GM12878 (cell line): ENCODE data around the gene RYK. TPM values are rescaled to one million over a fixed set of nuclear protein-coding genes. Genes with fewer than 3 reads are reported as not detected.

ENCODE experiments used
- ATAC-seq: fragments of 200-7000 bp; cut with Tn5 transposase; 3 replicates; pipeline ENCODE4 v1.9.1; 2020; ENCODE audit warnings: mild to moderate bottlenecking, moderate library complexity
- BruUV-seq: library from RNA; stranded (reverse); fragments of 400-500 nt; replicated peaks from 2 replicates; lab custom pipeline; 2021; lab: Mats Ljungman, UMichigan
- CTCF ChIA-PET: fragments of 300-600 bp; sonication (Branson Sonifier 250); formaldehyde crosslinking; extraction: SDS; loops from one replicate; lab custom pipeline; 2021; ENCODE audit warnings: inconsistent platforms; lab: Yijun Ruan, JAX
- POLR2A ChIA-PET: fragments of 350-600 bp; formaldehyde crosslinking; extraction: SDS; loops from one replicate; lab custom pipeline; 2021; ENCODE audit warnings: inconsistent platforms; lab: Charles Lee
- RAD21 ChIA-PET: fragments of 300-600 bp; sonication (Branson Sonifier 250); formaldehyde crosslinking; loops from one replicate; lab custom pipeline; 2023; ENCODE audit warnings: antibody characterized with exemption; ENCODE audit not compliant: unreplicated experiment; lab: Charles Lee
- SMC1A ChIA-PET: fragments of 300-600 bp; sonication (Branson Sonifier 250); formaldehyde crosslinking; loops from one replicate; lab custom pipeline; 2023; ENCODE audit not compliant: unreplicated experiment, uncharacterized antibody; lab: Charles Lee
- DNase-seq: peaks from one replicate; pipeline ENCODE4 v3.0.0-alpha.2; 2011; ENCODE audit warnings: low read depth, low spot score
- FAIRE-seq: peaks from 3 replicates; lab custom pipeline; 2011; peaks lifted over from hg19 to GRCh38; lab: Jason Lieb, UNC
- H2AFZ ChIP-seq: 2 replicates; pipeline ENCODE4 v1.6.0; 2011; ENCODE audit warnings: low read depth, low read length, control low read depth; ENCODE audit not compliant: control insufficient read depth
- H3K27ac ChIP-seq: 2 replicates; pipeline ENCODE4 v1.5.1; 2011; ENCODE audit warnings: control low read depth; ENCODE audit not compliant: control insufficient read depth, insufficient read depth
- H3K27me3 ChIP-seq, 2 experiments: replicated peaks in 1 of 2; 2 replicates each; pipeline versions ENCODE4 v1.6.0 to v1.6.1; 2011; ENCODE audit warnings: low read length in 1 of 2; ENCODE audit not compliant: control insufficient read depth in 2 of 2, insufficient read depth in 2 of 2
- H3K36me3 ChIP-seq, 2 experiments: 2 replicates each; pipeline ENCODE4 v1.5.1; 2011; ENCODE audit warnings: low read length in 1 of 2; ENCODE audit not compliant: control insufficient read depth in 2 of 2, insufficient read depth in 2 of 2
- H3K4me1 ChIP-seq: 2 replicates; pipeline ENCODE4 v1.6.1; 2011; ENCODE audit warnings: mild to moderate bottlenecking, low read length, moderate library complexity, mixed read lengths; ENCODE audit not compliant: control insufficient read depth, insufficient read depth
- H3K4me2 ChIP-seq: 2 replicates; pipeline ENCODE4 v1.6.0; 2011; ENCODE audit warnings: control low read depth; ENCODE audit not compliant: control insufficient read depth, insufficient read depth
- H3K4me3 ChIP-seq: fragments of 200-600 bp; sonication (generic); 2 replicates; pipeline ENCODE4 v1.5.1; 2016
- H3K79me2 ChIP-seq: 2 replicates; pipeline ENCODE4 v1.6.0; 2011; ENCODE audit warnings: low read length; ENCODE audit not compliant: control insufficient read depth, insufficient read depth
- H3K9ac ChIP-seq: 2 replicates; pipeline ENCODE4 v1.8.0; 2011; ENCODE audit warnings: low read length, control low read depth, mixed read lengths; ENCODE audit not compliant: control insufficient read depth, insufficient read depth
- H3K9me3 ChIP-seq: replicated peaks from 3 replicates; pipeline ENCODE4 v1.5.1; 2011; ENCODE audit warnings: mild to moderate bottlenecking, low read length; ENCODE audit not compliant: control insufficient read depth, insufficient read depth
- H4K20me1 ChIP-seq: 2 replicates; pipeline ENCODE4 v1.6.0; 2011; ENCODE audit not compliant: control insufficient read depth, insufficient read depth
- ETV6 ChIP-seq, 2 experiments: fragments of 450-650 bp in 1 of 2; IDR thresholded peaks in 1 of 2; conservative IDR thresholded peaks in 1 of 2; 2 replicates each; pipeline ENCODE4 v1.6.1; 2014; ENCODE audit warnings: antibody characterized with exemption in 1 of 2, borderline replicate concordance in 1 of 2, low read depth in 1 of 2, mild to moderate bottlenecking in 1 of 2, moderate library complexity in 1 of 2
- MYC ChIP-seq: IDR thresholded peaks from 2 replicates; pipeline ENCODE4 v1.6.1; 2011; ENCODE audit warnings: mild to moderate bottlenecking, low read length, moderate library complexity, inconsistent platforms; ENCODE audit not compliant: insufficient read depth, insufficient replicate concordance, insufficient read length, severe bottlenecking
- RFX5 ChIP-seq: IDR thresholded peaks from 2 replicates; pipeline ENCODE4 v1.6.1; 2011; ENCODE audit warnings: low read depth, low read length, improper control_type of control experiment
- TCF7 ChIP-seq: IDR thresholded peaks from 2 replicates; pipeline ENCODE4 v1.6.1; 2014; ENCODE audit warnings: antibody characterized with exemption, borderline replicate concordance
- ZBED1 ChIP-seq: IDR thresholded peaks from 2 replicates; pipeline ENCODE4 v1.6.1; 2016; ENCODE audit warnings: borderline replicate concordance
- ZZZ3 ChIP-seq: IDR thresholded peaks from 2 replicates; pipeline ENCODE4 v1.6.1; 2011; ENCODE audit warnings: low read depth; ENCODE audit not compliant: control insufficient read depth, insufficient read length
- WGBS: methylation state at CpG from one replicate; pipeline ENCODE4 v1.1.6; 2016; ENCODE audit warnings: low lambda C conversion rate; ENCODE audit not compliant: insufficient replicate concordance, insufficient coverage; ENCODE audit errors: missing lambda C conversion rate; 5-methylcytosine and 5-hydroxymethylcytosine counted together
- in situ Hi-C: fragments of 300-500 bp; cut with MboI; formaldehyde crosslinking; loops from 9 replicates; pipeline ENCODE4 v1.14.3; 2018; ENCODE audit warnings: mixed read lengths
- intact Hi-C: fragments of 100-400 bp; cut with micrococcal nuclease; formaldehyde crosslinking; loops from one replicate; pipeline ENCODE4 v1.14.2; 2022; ENCODE audit not compliant: unreplicated experiment
- polyA plus RNA-seq, 11 experiments: library from polyadenylated mRNA; depleted of rRNA in 4 of 11; unstranded in 6 of 11; stranded (reverse) in 5 of 11; fragments of >200 nt; fragmentation: Nextera tagmentation in 4 of 11; fragmentation: Illumina TruSeq in 1 of 11; extraction: Ambion mirVana in 4 of 11; extraction: Trizol in 1 of 11; gene quantifications; 1 replicate in 1 of 11; 2 replicates in 10 of 11; pipeline versions ENCODE4 v1.2.1 to v1.2.3, GENCODE V29; 2011 to 2016; ENCODE audit warnings: inconsistent platforms in 2 of 11, missing spikeins in 2 of 11, low read depth in 1 of 11
- total RNA-seq, 4 experiments: library from RNA; depleted of rRNA in 3 of 4; stranded (reverse); fragments of >200 nt in 3 of 4; fragmentation: Illumina TruSeq in 1 of 4; extraction: Trizol in 1 of 4; gene quantifications; 2 replicates each; pipeline versions ENCODE4 v1.2.1 to v1.2.3, GENCODE V29; 2013 to 2021
- TF ChIP-seq, protein P1 (sequence below): IDR thresholded peaks from 2 replicates; pipeline ENCODE4 v1.6.1; 2011; ENCODE audit warnings: borderline replicate concordance, low read depth, mild to moderate bottlenecking, moderate library complexity, mixed read lengths, low read length; ENCODE audit not compliant: insufficient read depth; ENCODE audit errors: extremely low read length

The RYK gene
- total and polyA plus RNA-seq, 10 of the 15 experiments (the other 5 are each of a cell fraction or from before 2014, with no cell fraction given), result 2.0 to 25.1 (median 11.1) TPM

DNA sequence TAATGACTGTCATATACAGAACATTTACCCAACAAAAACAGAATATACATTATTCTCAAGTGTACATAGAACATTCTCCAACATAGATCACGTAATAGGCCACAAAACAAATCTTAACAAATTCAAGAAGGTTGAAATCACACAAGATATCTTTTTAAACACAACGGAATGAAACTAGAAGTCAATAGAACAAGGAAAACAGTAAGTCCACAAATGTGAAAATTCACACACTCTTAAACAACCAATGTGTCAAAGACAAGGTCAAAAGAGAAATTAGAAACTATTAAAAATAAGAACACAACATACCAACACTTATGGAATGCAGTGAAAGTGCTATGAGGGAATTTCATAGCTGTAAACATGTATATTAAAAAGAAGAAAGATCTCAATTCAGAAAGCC lies 139.7 kb downstream of the RYK start:
- Histone ChIP-seq H4K20me1 (no peaks in the 10 kb centered on the region), H3K4me1 (no peaks in the 10 kb centered on the region), H3K9ac (no peak overlapping the region), H3K4me3 (no peak overlapping the region), H3K4me2 (no peak overlapping the region), H3K9me3 (no peaks in the 10 kb centered on the region), H3K79me2 (no peaks in the 10 kb centered on the region), H3K36me3 (no peaks in the 10 kb centered on the region), H2AFZ (no peak overlapping the region), H3K27ac (no peak overlapping the region), H3K27me3 (no peaks in the 10 kb centered on the region)
- in situ Hi-C loops, result no loop called here
- POLR2A ChIA-PET, result no interaction called here
- no TSS peak for BruUV-seq
- DNase-seq (no peak), ATAC-seq (no peak), FAIRE-seq (no peak)
- intact Hi-C loops, result no loop called here
- RAD21 ChIA-PET, result no interaction called here
- 38% methylated on average over 2 of the region's 2 CpGs for WGBS
- SMC1A ChIA-PET, result no interaction called here
- CTCF ChIA-PET, result no interaction called here
- TF ChIP-seq ZBED1 (no peak), RFX5 (no peak), ZZZ3 (no peak), ETV6 (conservative IDR thresholded peaks at IDR 0.05 in 1 of 2, IDR thresholded peaks at IDR 0.05 in 1 of 2; ENCODE audit: borderline replicate concordance in 1 of 2, low read depth in 1 of 2) (no peak), TCF7 (no peak), MYC (no peak)
- TF ChIP-seq, protein P1, sequence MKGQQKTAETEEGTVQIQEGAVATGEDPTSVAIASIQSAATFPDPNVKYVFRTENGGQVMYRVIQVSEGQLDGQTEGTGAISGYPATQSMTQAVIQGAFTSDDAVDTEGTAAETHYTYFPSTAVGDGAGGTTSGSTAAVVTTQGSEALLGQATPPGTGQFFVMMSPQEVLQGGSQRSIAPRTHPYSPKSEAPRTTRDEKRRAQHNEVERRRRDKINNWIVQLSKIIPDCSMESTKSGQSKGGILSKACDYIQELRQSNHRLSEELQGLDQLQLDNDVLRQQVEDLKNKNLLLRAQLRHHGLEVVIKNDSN, result no peak

Other genes starting within 250 kb of the RYK start
- not detected in 2 replicates for gene SLCO2A1, start 220.9 kb downstream of the RYK start, total RNA-seq (2014; rRNA removed)
- not detected in 2 replicates for gene SLCO2A1, start 220.9 kb downstream of the RYK start, total RNA-seq (2014; rRNA removed; fragmentation: Illumina TruSeq; extraction: Trizol)
- 0.05 TPM in 2 replicates for gene SLCO2A1, start 220.9 kb downstream of the RYK start, total RNA-seq (2021)
- gene SLCO2A1, start 220.9 kb downstream of the RYK start, polyA plus RNA-seq (2011; rRNA removed), result not detected in 2 replicates
- gene SLCO2A1, start 220.9 kb downstream of the RYK start, polyA plus RNA-seq (2014; fragmentation: Illumina TruSeq; extraction: Trizol), result not detected in 2 replicates
- gene SLCO2A1, start 220.9 kb downstream of the RYK start, polyA plus RNA-seq (2014; fragmentation: Nextera tagmentation; extraction: Ambion mirVana), result not detected
- gene SLCO2A1, start 220.9 kb downstream of the RYK start, polyA plus RNA-seq (2014; rRNA removed), result not detected in 2 replicates
- not detected for gene SLCO2A1, start 220.9 kb downstream of the RYK start, polyA plus RNA-seq (2016; fragmentation: Nextera tagmentation; extraction: Ambion mirVana)
- gene AMOTL2, start 123.6 kb upstream of the RYK start, total RNA-seq (2014; rRNA removed), result not detected in 2 replicates
- gene AMOTL2, start 123.6 kb upstream of the RYK start, total RNA-seq (2014; rRNA removed; fragmentation: Illumina TruSeq; extraction: Trizol), result not detected in 2 replicates
- gene AMOTL2, start 123.6 kb upstream of the RYK start, total RNA-seq (2021), result 0.32 and 0.33 TPM in 2 replicates
- gene AMOTL2, start 123.6 kb upstream of the RYK start, polyA plus RNA-seq (2011; rRNA removed), result not detected in 2 replicates
- gene AMOTL2, start 123.6 kb upstream of the RYK start, polyA plus RNA-seq (2014; fragmentation: Illumina TruSeq; extraction: Trizol), result not detected in 2 replicates
- not detected for gene AMOTL2, start 123.6 kb upstream of the RYK start, polyA plus RNA-seq (2014; fragmentation: Nextera tagmentation; extraction: Ambion mirVana)
- gene AMOTL2, start 123.6 kb upstream of the RYK start, polyA plus RNA-seq (2014; rRNA removed), result not detected in 2 replicates
- gene AMOTL2, start 123.6 kb upstream of the RYK start, polyA plus RNA-seq (2016; fragmentation: Nextera tagmentation; extraction: Ambion mirVana), result under 1 TPM in 1 of 2 experiments, not detected in 1; 0.20 TPM
- 40.0 and 48.4 TPM in 2 replicates for gene ANAPC13, start 235.1 kb upstream of the RYK start, total RNA-seq (2014; rRNA removed)
- 39.6 and 42.3 TPM in 2 replicates for gene ANAPC13, start 235.1 kb upstream of the RYK start, total RNA-seq (2014; rRNA removed; fragmentation: Illumina TruSeq; extraction: Trizol)
- gene ANAPC13, start 235.1 kb upstream of the RYK start, total RNA-seq (2021), result 32.8 and 34.9 TPM in 2 replicates
- gene ANAPC13, start 235.1 kb upstream of the RYK start, polyA plus RNA-seq (2011; rRNA removed), result 91.7 and 136 TPM in 2 replicates
- gene ANAPC13, start 235.1 kb upstream of the RYK start, polyA plus RNA-seq (2014; fragmentation: Illumina TruSeq; extraction: Trizol), result 74.2 and 87.6 TPM in 2 replicates
- gene ANAPC13, start 235.1 kb upstream of the RYK start, polyA plus RNA-seq (2014; fragmentation: Nextera tagmentation; extraction: Ambion mirVana), result 100 to 1,000 TPM; 129 to 139 TPM
- gene ANAPC13, start 235.1 kb upstream of the RYK start, polyA plus RNA-seq (2014; rRNA removed), result 30.2 and 42.6 TPM in 2 replicates
- 100 to 1,000 TPM; 104 to 105 TPM for gene ANAPC13, start 235.1 kb upstream of the RYK start, polyA plus RNA-seq (2016; fragmentation: Nextera tagmentation; extraction: Ambion mirVana)
- 24.1 and 27.7 TPM in 2 replicates for gene CEP63, start 235.2 kb upstream of the RYK start, total RNA-seq (2014; rRNA removed)
- 36.4 and 36.8 TPM in 2 replicates for gene CEP63, start 235.2 kb upstream of the RYK start, total RNA-seq (2014; rRNA removed; fragmentation: Illumina TruSeq; extraction: Trizol)
- gene CEP63, start 235.2 kb upstream of the RYK start, total RNA-seq (2021), result 25.5 and 25.9 TPM in 2 replicates
- gene CEP63, start 235.2 kb upstream of the RYK start, polyA plus RNA-seq (2011; rRNA removed), result 15.9 and 29.1 TPM in 2 replicates
- 36.9 and 51.1 TPM in 2 replicates for gene CEP63, start 235.2 kb upstream of the RYK start, polyA plus RNA-seq (2014; fragmentation: Illumina TruSeq; extraction: Trizol)
- gene CEP63, start 235.2 kb upstream of the RYK start, polyA plus RNA-seq (2014; fragmentation: Nextera tagmentation; extraction: Ambion mirVana), result 10 to 100 TPM; 14.0 to 16.4 TPM
- 25.6 and 27.9 TPM in 2 replicates for gene CEP63, start 235.2 kb upstream of the RYK start, polyA plus RNA-seq (2014; rRNA removed)
- 10 to 100 TPM; 33.8 to 36.2 TPM for gene CEP63, start 235.2 kb upstream of the RYK start, polyA plus RNA-seq (2016; fragmentation: Nextera tagmentation; extraction: Ambion mirVana)